GM19468 (cell line): ENCODE data around the gene ZFP62.
"Not testable (repeated sequence)": the region's sequence is repeated elsewhere in the genome, so short reads cannot be mapped to it uniquely, and the experiment has no call there.

Source experiments
- ATAC-seq: cut with Tn5 transposase; IDR thresholded peaks from one replicate; pipeline ENCODE4 v1.9.1; 2021; ENCODE audit warnings: mild to moderate bottlenecking, moderate library complexity, moderate number of reproducible peaks; ENCODE audit not compliant: unreplicated experiment; ENCODE audit errors: extremely low read depth

Gene ZFP62

GRCh38 chr5:180831139-180832093, 29.7 kb downstream of the ZFP62 start:
- peak; percentile 69 for ATAC-seq

GRCh38 chr5:180830253-180831138, 30.6 kb downstream of the ZFP62 start:
- ATAC-seq: no peak

- no peak for ATAC-seq
Measured at GRCh38 chr5:180829726-180830125, 31.4 kb downstream of the ZFP62 start.

- ATAC-seq: not testable (repeated sequence)
Measured at GRCh38 chr5:180828756-180829531, 32.1 kb downstream of the ZFP62 start.

- ATAC-seq: not testable (repeated sequence)
Measured at GRCh38 chr5:180827374-180827773, 33.7 kb downstream of the ZFP62 start.

- no peak for ATAC-seq
Measured at GRCh38 chr5:180825768-180826525, 35.1 kb downstream of the ZFP62 start.

- ATAC-seq: no peak
Measured at GRCh38 chr5:180824630-180825476, 36.2 kb downstream of the ZFP62 start.

- no peak for ATAC-seq
Measured at GRCh38 chr5:180823940-180824629, 37.0 kb downstream of the ZFP62 start.

GRCh38 chr5:180823346-180823745, 37.7 kb downstream of the ZFP62 start:
- ATAC-seq: no peak

- ATAC-seq: no peak
Measured at GRCh38 chr5:180821538-180821937, 39.5 kb downstream of the ZFP62 start.

- peak; percentile 45 for ATAC-seq
Measured at GRCh38 chr5:180820788-180821321, 40.2 kb downstream of the ZFP62 start.

GRCh38 chr5:180818677-180819341, 42.3 kb downstream of the ZFP62 start:
- ATAC-seq: no peak

GRCh38 chr5:180817893-180818674, 43.0 kb downstream of the ZFP62 start:
- no peak for ATAC-seq

- no peak for ATAC-seq
Measured at GRCh38 chr5:180816608-180817534, 44.2 kb downstream of the ZFP62 start.

GRCh38 chr5:180815293-180815917, 45.7 kb downstream of the ZFP62 start:
- no peak for ATAC-seq
